Trophoblast cell (in vitro differentiated cells and primary cell): ENCODE data around the gene SYT3.

ENCODE experiments used
- DNase-seq, 2 donors: peaks; one replicate each; pipeline ENCODE4 v3.0.0-alpha.2; 2016
- H2AFZ ChIP-seq: 2 replicates; pipeline ENCODE4 v1.6.1; 2013; ENCODE audit warnings: low read length, moderate library complexity, mild to moderate bottlenecking; ENCODE audit not compliant: insufficient read depth, poor library complexity
- H2AK5ac ChIP-seq: 2 replicates; pipeline ENCODE4 v1.6.1; 2013; ENCODE audit warnings: mild to moderate bottlenecking, low read length
- H2BK120ac ChIP-seq: 2 replicates; pipeline ENCODE4 v1.6.1; 2013; ENCODE audit warnings: low read length, mild to moderate bottlenecking, moderate library complexity; ENCODE audit not compliant: insufficient read depth, poor library complexity
- H2BK12ac ChIP-seq: 2 replicates; pipeline ENCODE4 v1.6.1; 2013; ENCODE audit warnings: mild to moderate bottlenecking, low read length, moderate library complexity
- H2BK5ac ChIP-seq: 2 replicates; pipeline ENCODE4 v1.6.1; 2013; ENCODE audit warnings: low read length, low read depth, moderate library complexity, mild to moderate bottlenecking; ENCODE audit not compliant: poor library complexity
- H3K14ac ChIP-seq: 2 replicates; pipeline ENCODE4 v1.6.1; 2013; ENCODE audit warnings: mild to moderate bottlenecking, low read length
- H3K18ac ChIP-seq: 2 replicates; pipeline ENCODE4 v1.6.1; 2013; ENCODE audit warnings: mild to moderate bottlenecking, low read length
- H3K23ac ChIP-seq: 2 replicates; pipeline ENCODE4 v1.6.1; 2013; ENCODE audit warnings: low read length
- H3K27ac ChIP-seq: 2 replicates; pipeline ENCODE4 v1.5.1; 2013; ENCODE audit warnings: low read depth, mild to moderate bottlenecking, inconsistent platforms, low read length, moderate library complexity
- H3K27me3 ChIP-seq: 2 replicates; pipeline ENCODE4 v1.6.1; 2013; ENCODE audit warnings: inconsistent platforms, mild to moderate bottlenecking, low read length, moderate library complexity; ENCODE audit not compliant: insufficient read depth
- H3K36me3 ChIP-seq, 2 experiments: 1 replicate in 1 of 2; 2 replicates in 1 of 2; pipeline ENCODE4 v1.6.1; 2013; ENCODE audit warnings: low read length in 2 of 2, mild to moderate bottlenecking in 2 of 2, moderate library complexity in 1 of 2; ENCODE audit not compliant: insufficient read depth in 2 of 2, control insufficient read depth in 1 of 2
- H3K4ac ChIP-seq: 2 replicates; pipeline ENCODE4 v1.6.1; 2013; ENCODE audit warnings: low read depth, mild to moderate bottlenecking, low read length, moderate library complexity
- H3K4me1 ChIP-seq, 2 experiments: 1 replicate in 1 of 2; 2 replicates in 1 of 2; pipeline ENCODE4 v1.6.1; 2013; ENCODE audit warnings: low read length in 2 of 2, mild to moderate bottlenecking in 2 of 2, moderate library complexity in 1 of 2; ENCODE audit not compliant: insufficient read depth in 2 of 2, control insufficient read depth in 1 of 2
- H3K4me2 ChIP-seq: 2 replicates; pipeline ENCODE4 v1.6.1; 2013; ENCODE audit warnings: inconsistent platforms, mild to moderate bottlenecking, low read length, moderate library complexity
- H3K4me3 ChIP-seq: 2 replicates; pipeline ENCODE4 v1.5.1; 2013; ENCODE audit warnings: mild to moderate bottlenecking, low read depth, low read length, inconsistent platforms
- H3K79me1 ChIP-seq: one replicate; pipeline ENCODE4 v1.6.1; 2013; ENCODE audit warnings: low read length
- H3K79me2 ChIP-seq: 2 replicates; pipeline ENCODE4 v1.6.1; 2013; ENCODE audit warnings: low read length, mild to moderate bottlenecking; ENCODE audit not compliant: control insufficient read depth, insufficient read depth, poor library complexity
- H3K9ac ChIP-seq: 2 replicates; pipeline ENCODE4 v1.6.1; 2013; ENCODE audit warnings: mild to moderate bottlenecking, low read length
- H3K9me3 ChIP-seq: 2 replicates; pipeline ENCODE4 v1.6.1; 2013; ENCODE audit warnings: low read depth, mild to moderate bottlenecking, control low read depth, inconsistent platforms, low read length; ENCODE audit not compliant: insufficient read depth
- H4K12ac ChIP-seq: 2 replicates; pipeline ENCODE4 v1.6.1; 2013; ENCODE audit warnings: low read depth, mild to moderate bottlenecking, low read length, moderate library complexity
- H4K8ac ChIP-seq: 2 replicates; pipeline ENCODE4 v1.6.1; 2013; ENCODE audit warnings: low read depth, mild to moderate bottlenecking, low read length, moderate library complexity
- H4K91ac ChIP-seq: one replicate; pipeline ENCODE4 v1.6.1; 2013; ENCODE audit warnings: low read depth, mild to moderate bottlenecking, low read length, moderate library complexity
- WGBS: extraction: QIAGEN DNeasy Blood & Tissue Kit; methylation state at CpG from one replicate; pipeline ENCODE4 v1.1.7; 2013; ENCODE audit warnings: missing lambda C conversion rate; ENCODE audit not compliant: insufficient read length, insufficient coverage; ENCODE audit errors: extremely low coverage; 5-methylcytosine and 5-hydroxymethylcytosine counted together

The SYT3 gene

DNA sequence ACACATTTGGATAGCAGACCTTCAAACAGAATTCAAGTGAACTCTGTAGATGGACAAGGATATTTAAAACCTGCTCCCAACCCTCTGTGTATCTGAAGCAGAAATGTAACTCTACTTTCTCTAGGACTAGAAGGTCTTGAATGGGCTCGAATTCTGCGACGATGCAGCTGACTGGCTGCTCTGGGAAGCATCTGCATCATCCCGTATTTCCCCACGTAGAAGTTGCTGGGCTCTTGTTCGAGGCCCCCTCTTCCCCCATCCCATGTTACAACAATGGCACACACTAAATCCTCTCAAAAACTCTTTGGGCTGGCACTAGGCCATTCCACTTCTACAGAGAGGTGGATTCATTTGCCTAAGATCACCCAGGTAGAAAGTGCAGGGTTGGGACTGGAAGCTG is 24.5 kb upstream of the SYT3 start:
- Histone ChIP-seq H3K79me1 (no peaks in the 10 kb centered on the region), H2BK5ac (no peak overlapping the region), H3K18ac (no peak overlapping the region), H2AK5ac (no peak overlapping the region), H3K27me3 (peaks cover 34% of the 10 kb centered on the region), H4K8ac (no peak overlapping the region), H3K14ac (no peak overlapping the region), H3K36me3 (no peaks in the 10 kb centered on the region), H3K4me2 (no peak overlapping the region), H3K27ac (no peak overlapping the region), H3K4ac (no peak overlapping the region), H3K79me2 (no peaks in the 10 kb centered on the region), H2BK120ac (no peak overlapping the region), H2AFZ (no peak overlapping the region), H3K9ac (no peak overlapping the region), H3K4me1 (peaks cover under 1 to 1% of the 10 kb centered on the region in 2 experiments), H3K9me3 (peaks cover 13% of the 10 kb centered on the region), H4K91ac (no peak overlapping the region), H4K12ac (no peak overlapping the region), H3K4me3 (no peak overlapping the region), H2BK12ac (no peak overlapping the region), H3K23ac (no peak overlapping the region)
- WGBS, result no CpG with 5 or more reads among the region's 6 CpGs
- no peak for DNase-seq

DNA sequence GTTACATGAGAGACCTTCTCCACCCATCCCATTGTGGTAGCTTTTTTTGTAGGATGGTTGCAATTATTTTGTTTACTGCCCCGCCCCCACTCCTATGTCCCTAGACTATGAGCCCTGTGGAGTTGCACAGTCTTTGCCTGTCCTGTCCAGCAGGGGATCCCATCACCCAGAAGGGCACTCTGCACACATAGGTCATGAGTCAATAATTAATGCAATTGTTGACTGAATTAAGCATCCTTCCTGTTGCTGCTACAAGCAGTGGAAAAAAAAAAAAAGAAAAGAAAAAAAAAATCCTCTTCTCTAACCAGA is 23.8 kb upstream of the SYT3 start:
- Histone ChIP-seq H4K12ac (no peak overlapping the region), H2BK12ac (no peak overlapping the region), H3K27ac (no peak overlapping the region), H3K27me3 (peaks cover 28% of the 10 kb centered on the region), H4K91ac (no peak overlapping the region), H3K14ac (no peak overlapping the region), H3K9me3 (peaks cover 15% of the 10 kb centered on the region), H3K23ac (no peak overlapping the region), H2BK5ac (no peak overlapping the region), H3K4me1 (peaks cover 8% of the 10 kb centered on the region in 2 experiments), H3K4ac (no peak overlapping the region), H3K9ac (no peak overlapping the region), H3K4me3 (no peak overlapping the region), H3K36me3 (no peaks in the 10 kb centered on the region), H3K79me1 (peaks cover 4% of the 10 kb centered on the region), H4K8ac (no peak overlapping the region), H3K79me2 (no peaks in the 10 kb centered on the region), H2AFZ (no peak overlapping the region), H2BK120ac (no peak overlapping the region), H3K4me2 (no peak overlapping the region), H2AK5ac (no peak overlapping the region), H3K18ac (no peak overlapping the region)
- DNase-seq, result peak in 1 of 2 donors; percentile 4
- WGBS, result no CpG with 5 or more reads among the region's 1 CpG

DNA sequence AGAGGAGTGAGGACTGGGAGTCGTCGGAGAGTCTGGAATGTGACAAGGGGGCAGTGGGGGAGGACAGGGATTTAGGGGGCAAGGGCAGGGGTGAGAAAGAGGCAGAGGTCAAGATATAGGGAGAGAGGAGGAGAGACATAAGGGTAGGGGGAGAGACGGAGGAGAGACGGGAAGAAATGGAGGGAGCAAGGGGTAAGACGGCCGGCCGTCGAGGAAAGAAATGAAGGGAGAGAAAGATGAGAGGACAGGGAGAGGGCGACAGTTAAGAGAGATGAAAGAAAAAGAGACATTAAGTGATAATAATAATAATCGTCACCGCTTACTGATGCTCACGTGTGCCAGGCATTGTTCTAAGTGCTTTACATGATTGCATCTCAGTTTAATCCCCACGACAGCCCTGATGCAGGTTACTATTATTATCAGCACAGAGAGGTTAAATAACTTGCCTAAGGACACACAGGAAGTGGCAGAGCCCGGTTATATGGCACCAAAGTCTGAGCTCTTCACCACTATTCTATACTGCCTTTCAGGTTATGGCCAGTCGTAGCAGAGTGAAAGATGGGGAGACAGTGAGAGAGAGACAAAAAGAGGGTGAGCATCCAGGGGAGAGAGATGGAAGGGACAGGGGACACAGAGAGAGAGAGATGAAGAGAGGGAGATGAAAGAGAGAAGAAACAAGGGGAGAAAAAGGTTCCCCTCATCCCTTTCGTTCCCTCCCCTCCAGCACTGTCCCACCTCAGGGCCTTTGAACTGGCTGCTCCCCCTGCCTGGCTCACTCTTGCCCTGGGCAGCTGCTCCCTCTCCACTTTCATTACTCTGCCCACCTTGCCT is 23.2 kb upstream of the SYT3 start:
- no peak overlapping the region for H4K8ac ChIP-seq
- no peak overlapping the region for H2AK5ac ChIP-seq
- H2BK5ac ChIP-seq, result no peak overlapping the region
- WGBS, result 100% methylated on average over 6 of the region's 16 CpGs
- no peak overlapping the region for H3K27ac ChIP-seq
- no peak overlapping the region for H3K4ac ChIP-seq
- no peak overlapping the region for H3K18ac ChIP-seq
- peaks cover 22% of the 10 kb centered on the region for H3K27me3 ChIP-seq
- no peak overlapping the region for H3K4me2 ChIP-seq
- H3K79me2 ChIP-seq, result no peaks in the 10 kb centered on the region
- no peak overlapping the region for H4K12ac ChIP-seq
- no peak overlapping the region for H3K4me3 ChIP-seq
- no peak for DNase-seq
- no peak overlapping the region for H4K91ac ChIP-seq
- peaks cover 15% of the 10 kb centered on the region for H3K9me3 ChIP-seq
- H3K14ac ChIP-seq, result no peak overlapping the region
- H3K9ac ChIP-seq, result no peak overlapping the region
- H3K36me3 ChIP-seq, result no peaks in the 10 kb centered on the region
- H2BK120ac ChIP-seq, result no peak overlapping the region
- no peak overlapping the region for H3K23ac ChIP-seq
- H2AFZ ChIP-seq, result no peak overlapping the region
- no peak overlapping the region for H2BK12ac ChIP-seq
- H3K79me1 ChIP-seq, result peaks cover 4% of the 10 kb centered on the region
- H3K4me1 ChIP-seq, result peaks cover 8 to 10% of the 10 kb centered on the region in 2 experiments

DNA sequence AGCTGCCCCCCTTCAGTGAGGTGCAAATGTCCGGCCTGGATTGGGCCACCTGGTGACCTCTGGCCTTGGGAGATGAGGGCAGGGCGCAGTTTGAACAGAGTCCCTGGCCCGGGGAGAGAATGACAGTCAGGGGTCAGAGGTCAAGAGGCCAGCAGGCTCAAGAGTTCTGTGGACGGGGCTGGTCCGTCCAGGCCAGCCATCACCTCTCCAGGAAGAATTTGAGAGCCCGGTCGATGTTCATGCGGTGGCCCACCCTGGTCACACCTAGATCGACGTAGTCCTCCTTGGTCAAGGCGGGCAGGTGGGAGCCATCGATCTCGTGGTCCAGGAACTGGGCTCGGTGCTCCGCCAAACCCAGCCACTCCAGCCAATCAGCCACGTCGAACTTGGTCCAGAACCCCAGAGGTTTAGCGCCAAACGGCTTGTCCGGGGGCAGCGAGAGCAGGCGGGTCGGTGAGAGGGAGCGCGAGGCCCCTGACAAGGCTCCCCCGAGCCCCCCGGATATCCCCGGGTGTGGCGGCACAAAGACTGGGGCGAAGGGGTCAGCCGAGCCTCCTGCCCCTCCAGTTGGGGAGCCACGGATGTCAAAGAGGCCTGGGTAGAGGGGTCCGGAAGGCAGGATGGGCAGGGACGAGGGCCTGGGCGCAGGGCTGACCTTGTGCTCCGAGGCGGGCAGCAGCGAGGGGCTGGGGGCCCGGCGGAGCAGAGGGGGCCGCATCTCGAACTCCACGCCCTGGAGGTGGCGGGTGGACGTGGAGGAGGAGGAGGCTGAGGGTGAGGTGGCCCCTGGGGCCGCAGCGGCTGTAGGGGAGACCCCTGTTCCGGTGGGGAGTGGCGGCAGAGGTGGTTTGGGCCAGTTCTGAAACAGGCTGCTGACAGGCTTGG is 22.3 kb upstream of the SYT3 start:
- Histone ChIP-seq H2BK5ac (no peak overlapping the region), H3K9me3 (peaks cover 14% of the 10 kb centered on the region), H3K23ac (no peak overlapping the region), H2AFZ (no peak overlapping the region), H3K18ac (no peak overlapping the region), H3K4me1 (peaks cover 8 to 13% of the 10 kb centered on the region in 2 experiments), H3K27me3 (peaks cover 13% of the 10 kb centered on the region), H3K14ac (no peak overlapping the region), H3K27ac (no peak overlapping the region), H2AK5ac (no peak overlapping the region), H4K12ac (no peak overlapping the region), H2BK12ac (no peak overlapping the region), H3K4me3 (no peak overlapping the region), H3K4me2 (no peak overlapping the region), H3K4ac (no peak overlapping the region), H4K8ac (no peak overlapping the region), H3K79me1 (peaks cover 4% of the 10 kb centered on the region), H3K36me3 (no peaks in the 10 kb centered on the region), H4K91ac (no peak overlapping the region), H3K9ac (no peak overlapping the region), H2BK120ac (no peak overlapping the region), H3K79me2 (no peaks in the 10 kb centered on the region)
- DNase-seq, result no peak
- no CpG with 5 or more reads among the region's 49 CpGs for WGBS
